ENCODE measurements around the gene CORO1A. TPM values are rescaled to one million over a fixed set of nuclear protein-coding genes. Genes with fewer than 3 reads are reported as not detected.

CORO1A gene
- total RNA-seq, 1 donor from 2014 or later: 0.79 TPM

GRCh38 chr16:30147843-30148510 is 35.4 kb upstream of the CORO1A start:
- DNase-seq (ENCODE audit: low read depth) (no peak), FAIRE-seq (no peak)
- H3K4me3 ChIP-seq (ENCODE audit: low read depth, low read length): no peak overlapping the region
- TF ChIP-seq CTCF (IDR thresholded peaks at IDR 0.05; ENCODE audit: insufficient read depth, low read length, severe bottlenecking): no peak
- no peaks in the 10 kb centered on the region for H3K36me3 ChIP-seq (ENCODE audit: control insufficient read depth, insufficient read depth, low read length)
- no peaks in the 10 kb centered on the region for H3K27me3 ChIP-seq (ENCODE audit: control insufficient read depth, insufficient read depth, low read length)

- H3K36me3 ChIP-seq (ENCODE audit: control insufficient read depth, insufficient read depth, low read length): no peaks in the 10 kb centered on the region
- DNase-seq (ENCODE audit: low read depth) (no peak), FAIRE-seq (no peak)
- no peak for TF ChIP-seq CTCF (IDR thresholded peaks at IDR 0.05; ENCODE audit: insufficient read depth, low read length, severe bottlenecking)
- no peaks in the 10 kb centered on the region for H3K27me3 ChIP-seq (ENCODE audit: control insufficient read depth, insufficient read depth, low read length)
- H3K4me3 ChIP-seq (ENCODE audit: low read depth, low read length): no peak overlapping the region
Observed at GRCh38 chr16:30149250-30149930, 34.0 kb upstream of the CORO1A start.

GRCh38 chr16:30151091-30151490 is 32.3 kb upstream of the CORO1A start:
- H3K4me3 ChIP-seq (ENCODE audit: low read depth, low read length): no peak overlapping the region
- no peaks in the 10 kb centered on the region for H3K27me3 ChIP-seq (ENCODE audit: control insufficient read depth, insufficient read depth, low read length)
- no peak for DNase-seq (ENCODE audit: low read depth)
- no peak for FAIRE-seq
- TF ChIP-seq CTCF (IDR thresholded peaks at IDR 0.05; ENCODE audit: insufficient read depth, low read length, severe bottlenecking): no peak
- H3K36me3 ChIP-seq (ENCODE audit: control insufficient read depth, insufficient read depth, low read length): no peaks in the 10 kb centered on the region

- H3K27me3 ChIP-seq (ENCODE audit: control insufficient read depth, insufficient read depth, low read length): no peaks in the 10 kb centered on the region
- DNase-seq (ENCODE audit: low read depth): no peak
- no peak for TF ChIP-seq CTCF (IDR thresholded peaks at IDR 0.05; ENCODE audit: insufficient read depth, low read length, severe bottlenecking)
- no peak overlapping the region for H3K4me3 ChIP-seq (ENCODE audit: low read depth, low read length)
- no peaks in the 10 kb centered on the region for H3K36me3 ChIP-seq (ENCODE audit: control insufficient read depth, insufficient read depth, low read length)
- FAIRE-seq: no peak
Observed at GRCh38 chr16:30152517-30152916, 30.9 kb upstream of the CORO1A start.

- FAIRE-seq: no peak
- H3K27me3 ChIP-seq (ENCODE audit: control insufficient read depth, insufficient read depth, low read length): no peaks in the 10 kb centered on the region
- no peak for DNase-seq (ENCODE audit: low read depth)
- H3K36me3 ChIP-seq (ENCODE audit: control insufficient read depth, insufficient read depth, low read length): no peaks in the 10 kb centered on the region
- TF ChIP-seq CTCF (IDR thresholded peaks at IDR 0.05; ENCODE audit: insufficient read depth, low read length, severe bottlenecking): no peak
- no peak overlapping the region for H3K4me3 ChIP-seq (ENCODE audit: low read depth, low read length)
Observed at GRCh38 chr16:30155188-30155587, 28.2 kb upstream of the CORO1A start.

All from bronchial epithelial cell (primary cell).